NCI-H2171 (cell line): Measurements from ENCODE around the gene SIPA1L2.

Experiments
- DNase-seq: peaks from one replicate; lab custom pipeline; 2025; lab: John Stamatoyannopoulos, UW

Gene SIPA1L2

GRCh38 chr1:232630047-232630893 is at the start of gene SIPA1L2:
Gene SIPA1L2 (minus strand): TSS chr1:232630133. CDS start chr1:232515339, 114,794 bp downstream.
- peak; percentile 92 for DNase-seq

- no peak for DNase-seq
Measured at GRCh38 chr1:232678185-232678886, 48.4 kb upstream of the SIPA1L2 start.

DNA sequence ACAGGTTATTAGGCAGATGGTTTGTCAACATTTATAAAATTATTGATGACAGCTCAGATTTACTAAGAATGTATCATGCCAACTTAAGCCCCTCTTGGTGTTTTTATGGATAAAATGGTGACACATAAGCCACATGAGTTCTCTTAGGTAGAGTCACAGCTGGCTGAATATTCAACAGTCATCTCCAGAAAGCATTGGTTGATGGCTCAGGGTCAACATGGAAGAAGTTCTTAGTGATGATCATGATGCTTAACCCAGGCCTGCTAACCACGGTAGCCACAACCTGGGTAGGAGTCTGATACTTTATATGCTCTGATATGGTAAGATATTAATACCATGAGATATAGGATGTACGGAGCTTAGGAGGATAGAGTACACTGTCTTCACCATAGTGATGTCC is 46.4 kb upstream of the SIPA1L2 start:
- no peak for DNase-seq

- no peak for DNase-seq
Measured at GRCh38 chr1:232675898-232676297, 46.0 kb upstream of the SIPA1L2 start.

GRCh38 chr1:232675260-232675659 is 45.3 kb upstream of the SIPA1L2 start:
- no peak for DNase-seq

DNA sequence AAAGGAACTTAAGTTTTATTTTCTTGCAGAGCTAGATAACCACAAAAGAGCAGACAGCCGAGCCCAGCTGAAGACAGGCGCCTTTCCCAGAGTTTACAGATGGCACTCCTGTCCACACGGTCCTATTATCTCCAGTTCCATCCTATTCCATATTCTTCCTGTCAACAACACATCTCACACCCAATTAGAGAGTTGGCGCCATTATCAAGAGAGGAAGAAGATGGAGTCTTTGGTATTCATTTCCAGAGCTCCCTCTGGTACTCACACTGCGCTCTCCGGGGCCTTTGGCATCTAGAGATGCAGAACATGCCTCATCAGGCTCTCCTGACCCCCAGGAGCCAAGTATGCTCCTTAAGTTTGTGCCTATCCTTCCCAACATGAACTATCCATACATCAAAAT is 43.3 kb upstream of the SIPA1L2 start:
- no peak for DNase-seq

- no peak for DNase-seq
Measured at GRCh38 chr1:232669981-232670747, 40.2 kb upstream of the SIPA1L2 start.

- DNase-seq = no peak
Measured at GRCh38 chr1:232667778-232668165, 37.8 kb upstream of the SIPA1L2 start.

- DNase-seq = peak; percentile 12
Measured at GRCh38 chr1:232667094-232667777, 37.3 kb upstream of the SIPA1L2 start.

DNA sequence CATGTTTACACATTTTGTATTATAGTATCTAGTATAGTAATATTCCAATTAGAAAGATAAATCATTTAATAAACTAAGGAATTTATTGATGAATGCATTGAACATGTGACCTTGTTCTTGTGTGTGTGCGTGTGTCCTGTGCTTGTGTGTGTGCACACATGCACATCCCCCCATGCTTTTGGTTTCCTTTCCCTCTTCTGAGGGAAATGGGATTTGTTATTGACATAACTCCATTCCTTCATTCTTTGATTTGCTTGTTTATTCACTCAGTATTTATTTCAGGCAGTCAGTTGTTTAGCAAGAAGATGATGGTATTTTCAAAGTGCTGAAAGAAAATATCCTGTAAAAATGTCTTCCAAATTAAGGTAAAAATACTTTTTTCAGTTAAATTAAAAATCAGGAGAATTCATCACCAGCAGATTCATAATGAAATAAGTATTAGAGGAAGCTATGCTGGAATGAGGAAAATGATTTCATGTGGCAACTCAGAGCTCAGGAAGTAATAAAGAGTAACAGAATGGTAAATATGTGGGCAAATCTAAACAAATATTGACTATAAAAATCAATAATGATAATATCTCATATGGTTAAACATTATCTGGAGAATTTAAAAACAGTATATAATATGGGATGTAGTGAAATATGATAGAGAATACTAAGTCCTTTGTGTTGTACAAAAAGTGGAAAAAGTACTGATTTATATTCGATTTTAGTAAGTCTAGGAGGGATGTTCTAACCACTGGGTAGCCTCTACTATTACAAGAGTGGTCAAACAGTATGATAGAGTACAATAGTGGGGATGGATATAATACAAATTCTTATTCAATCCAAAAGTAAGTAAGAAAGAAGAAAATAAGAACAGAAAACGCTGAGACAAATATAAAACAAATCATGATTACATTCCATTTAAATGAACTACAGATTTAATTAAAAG is 35.2 kb upstream of the SIPA1L2 start:
- no peak for DNase-seq

DNA sequence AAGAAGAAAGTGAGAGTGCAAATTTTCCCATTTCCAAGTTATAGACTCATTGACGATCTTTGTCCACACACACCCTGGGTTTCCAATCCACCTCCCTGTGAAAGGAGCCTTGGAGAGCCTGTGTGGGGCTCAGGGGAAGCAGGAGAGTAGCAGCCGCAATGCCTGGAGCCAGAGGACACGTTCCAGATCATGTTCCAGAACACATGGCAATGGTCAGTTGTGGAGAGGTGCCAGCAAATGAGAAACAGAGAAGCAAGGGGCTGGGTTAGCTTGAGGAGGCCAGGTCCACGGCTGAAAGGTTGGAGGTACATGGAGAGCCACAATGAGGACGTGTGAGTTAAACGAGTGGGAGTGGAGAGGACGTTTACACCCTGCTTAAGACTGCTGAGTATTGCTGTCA is 33.0 kb upstream of the SIPA1L2 start:
- no peak for DNase-seq

GRCh38 chr1:232658386-232658785 is 28.5 kb upstream of the SIPA1L2 start:
- DNase-seq = no peak

DNA sequence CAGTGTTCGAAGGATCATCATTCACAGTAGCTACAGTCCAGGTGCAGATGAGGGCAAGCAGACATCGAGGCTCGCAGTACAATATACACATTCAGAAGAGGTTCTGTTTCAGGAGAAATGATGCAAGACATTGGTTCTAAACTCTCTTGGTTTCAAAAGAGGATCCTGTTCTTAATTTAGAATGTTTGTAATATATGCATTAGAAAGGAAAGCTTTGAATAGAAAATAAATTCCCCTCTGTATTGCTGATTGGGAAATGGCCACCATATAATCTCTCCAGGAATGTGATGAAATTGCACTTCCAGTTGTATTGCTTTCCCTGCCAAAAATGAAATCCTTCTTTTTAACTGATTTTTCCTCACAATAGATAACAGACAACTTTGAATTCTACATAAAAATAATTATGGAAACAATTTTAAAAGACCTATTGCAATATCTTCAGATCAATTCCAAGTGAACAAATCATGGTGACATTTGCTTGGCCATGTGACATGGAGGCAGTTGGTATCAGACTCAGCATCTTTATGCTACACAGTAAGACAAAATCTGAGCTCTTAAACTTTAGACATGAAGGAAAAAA is 27.6 kb upstream of the SIPA1L2 start:
- DNase-seq = no peak

DNA sequence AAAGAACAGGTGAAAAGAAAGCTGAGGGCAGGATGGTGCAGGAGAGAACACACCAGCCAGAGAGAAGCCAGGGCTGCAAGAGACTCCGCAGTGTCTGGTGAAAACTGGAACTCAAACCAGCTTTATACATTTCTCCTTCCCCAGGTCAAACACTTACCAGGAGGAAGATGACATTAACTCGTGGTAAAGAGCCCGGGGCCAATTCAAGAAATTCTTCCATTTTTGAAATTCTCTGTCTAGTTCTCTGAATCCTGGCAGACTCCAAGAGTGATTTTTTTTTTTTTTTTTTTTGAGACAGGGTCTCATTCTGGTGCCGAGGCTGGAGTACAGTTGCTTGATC is 25.8 kb upstream of the SIPA1L2 start:
- DNase-seq = no peak

DNA sequence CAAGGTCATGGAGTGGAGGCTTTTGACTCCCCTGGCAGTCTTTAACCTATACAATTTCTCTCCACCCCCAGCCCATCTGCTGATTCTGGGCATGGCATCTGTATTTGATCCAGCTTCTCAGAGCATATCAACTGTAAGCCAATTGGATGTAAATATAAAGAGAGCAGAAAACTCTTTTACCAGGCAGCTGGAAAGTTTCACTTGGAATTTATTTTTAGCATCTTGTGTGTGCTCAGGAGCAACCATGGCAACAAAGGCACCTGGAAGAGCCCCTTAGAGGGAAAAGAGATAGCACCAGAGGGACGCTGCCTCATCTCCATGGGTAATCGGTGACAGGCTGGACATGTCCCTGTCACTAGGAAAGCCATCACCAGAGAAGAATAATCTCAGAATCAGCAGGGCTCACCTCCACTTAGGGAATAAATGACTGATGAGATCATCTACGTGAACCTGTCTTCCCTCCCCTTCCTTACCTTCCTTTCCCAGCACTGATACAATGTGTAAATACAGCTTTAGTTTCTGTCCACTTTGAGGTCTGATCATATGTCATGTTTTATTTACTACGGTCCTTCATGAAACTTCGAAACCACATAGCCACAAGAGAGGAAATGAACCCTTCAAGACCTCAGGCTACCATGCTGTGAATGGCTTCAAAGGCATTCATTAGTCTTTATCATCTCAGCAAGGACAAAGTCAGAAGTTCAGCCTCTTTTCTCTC is 25.3 kb upstream of the SIPA1L2 start:
- DNase-seq = peak; percentile 82

DNA sequence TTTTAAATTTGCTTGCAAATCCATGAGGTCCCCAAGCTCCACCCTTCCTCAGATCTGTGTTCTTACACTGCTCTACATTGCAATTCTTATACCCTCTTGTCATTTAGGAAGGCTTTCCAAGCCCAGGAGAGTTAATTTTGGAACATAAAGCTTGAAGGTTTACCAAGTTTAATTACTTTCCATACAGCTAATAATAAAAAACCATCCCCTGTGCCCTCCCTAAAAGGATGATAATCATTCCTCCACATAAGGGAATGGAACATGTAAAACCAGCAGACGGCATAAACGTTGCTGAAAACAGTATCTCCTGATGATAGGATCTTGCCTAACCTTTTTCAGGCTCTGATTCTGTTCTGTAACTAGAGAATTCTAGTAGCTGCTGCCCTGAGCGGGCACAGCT is 23.9 kb upstream of the SIPA1L2 start:
- DNase-seq = no peak

- no peak for DNase-seq
Measured at GRCh38 chr1:232650845-232651244, 20.9 kb upstream of the SIPA1L2 start.

GRCh38 chr1:232650418-232650817 is 20.5 kb upstream of the SIPA1L2 start:
- DNase-seq = no peak

- no peak for DNase-seq
Measured at GRCh38 chr1:232648316-232648715, 18.4 kb upstream of the SIPA1L2 start.

DNA sequence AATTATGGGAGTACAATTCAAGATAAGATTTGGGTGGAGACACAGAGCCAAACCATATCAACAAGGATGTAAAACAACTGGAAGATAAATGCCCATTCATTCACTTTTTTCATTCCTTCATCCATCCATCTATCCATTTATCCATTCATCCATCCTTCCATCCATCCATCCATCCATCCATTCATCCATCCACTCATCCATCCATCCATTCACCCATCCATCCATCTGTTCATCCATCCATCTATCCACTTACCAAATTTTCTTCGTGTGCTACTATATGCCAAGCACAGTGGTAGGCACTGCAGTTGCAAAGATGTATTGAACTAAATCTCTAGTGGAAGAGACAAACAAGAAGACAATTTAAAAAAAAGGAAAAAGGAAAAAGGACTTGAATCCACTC is 14.3 kb upstream of the SIPA1L2 start:
- DNase-seq = no peak
